GM23248 (cell line): ENCODE data around the gene MKRN3. TPM values are rescaled to one million over a fixed set of nuclear protein-coding genes. Genes with fewer than 3 reads are reported as not detected.

Experiments
- DNase-seq: peaks from one replicate; pipeline ENCODE4 v3.0.0-alpha.2; 2015
- H2AFZ ChIP-seq: fragments of 200-600 bp; sonication (generic); 2 replicates; pipeline ENCODE4 v1.6.1; 2016; ENCODE audit warnings: antibody characterized with exemption
- H3F3A ChIP-seq: fragments of 200-600 bp; sonication (generic); 2 replicates; pipeline ENCODE4 v1.6.1; 2016; ENCODE audit warnings: mild to moderate bottlenecking, antibody characterized with exemption, mixed run types; ENCODE audit not compliant: insufficient read depth
- H3K27ac ChIP-seq: fragments of 200-600 bp; sonication (generic); 2 replicates; pipeline ENCODE4 v1.5.1; 2016; ENCODE audit warnings: mild to moderate bottlenecking
- H3K27me3 ChIP-seq: fragments of 200-600 bp; sonication (generic); replicated peaks from 2 replicates; pipeline ENCODE4 v1.6.1; 2016; ENCODE audit warnings: mild to moderate bottlenecking; ENCODE audit not compliant: insufficient read depth
- H3K36me3 ChIP-seq: fragments of 200-600 bp; sonication (generic); 2 replicates; pipeline ENCODE4 v1.6.1; 2016; ENCODE audit warnings: low read depth, mild to moderate bottlenecking
- H3K4me1 ChIP-seq: fragments of 200-600 bp; sonication (generic); 2 replicates; pipeline ENCODE4 v1.6.1; 2016; ENCODE audit warnings: mild to moderate bottlenecking; ENCODE audit not compliant: insufficient read depth
- H3K4me2 ChIP-seq: fragments of 200-600 bp; sonication (generic); one replicate; pipeline ENCODE4 v1.6.1; 2016; ENCODE audit warnings: mild to moderate bottlenecking; ENCODE audit not compliant: unreplicated experiment
- H3K4me3 ChIP-seq: fragments of 200-600 bp; sonication (generic); 2 replicates; pipeline ENCODE4 v1.5.1; 2016; ENCODE audit warnings: mild to moderate bottlenecking
- H3K79me2 ChIP-seq: fragments of 200-600 bp; sonication (generic); 2 replicates; pipeline ENCODE4 v1.6.1; 2016; ENCODE audit warnings: mild to moderate bottlenecking; ENCODE audit not compliant: insufficient read depth
- H3K9ac ChIP-seq: fragments of 200-600 bp; sonication (generic); 2 replicates; pipeline ENCODE4 v1.6.1; 2016; ENCODE audit warnings: mild to moderate bottlenecking
- H3K9me2 ChIP-seq: fragments of 200-600 bp; sonication (generic); 2 replicates; pipeline ENCODE4 v1.6.1; 2016; ENCODE audit warnings: mixed run types, mild to moderate bottlenecking, moderate library complexity; ENCODE audit not compliant: insufficient read depth
- H3K9me3 ChIP-seq: fragments of 200-600 bp; sonication (generic); one replicate; pipeline ENCODE4 v1.6.1; 2017; ENCODE audit warnings: low read depth
- H4K20me1 ChIP-seq: fragments of 200-600 bp; sonication (generic); 2 replicates; pipeline ENCODE4 v1.6.0; 2016; ENCODE audit not compliant: insufficient read depth
- EZH2 ChIP-seq: fragments of 200-600 bp; sonication (generic); IDR thresholded peaks from 2 replicates; pipeline ENCODE4 v1.6.1; 2018; ENCODE audit warnings: antibody characterized with exemption, mild to moderate bottlenecking; ENCODE audit not compliant: insufficient read depth, poor library complexity, severe bottlenecking
- EZH2phosphoT487 ChIP-seq: fragments of 200-600 bp; sonication (generic); IDR thresholded peaks from 2 replicates; pipeline ENCODE4 v1.6.1; 2018; ENCODE audit warnings: antibody characterized with exemption, moderate library complexity, mild to moderate bottlenecking, low read depth; ENCODE audit not compliant: insufficient read depth
- WGBS, 2 experiments: methylation state at CpG; one replicate each; pipeline ENCODE4 v1.1.6; 2015 to 2017; ENCODE audit warnings: low lambda C conversion rate in 2 of 2, low coverage in 1 of 2; ENCODE audit errors: missing lambda C conversion rate in 2 of 2; 5-methylcytosine and 5-hydroxymethylcytosine counted together
- in situ Hi-C: fragments of 300-500 bp; cut with MboI; formaldehyde crosslinking; loops from 2 replicates; pipeline ENCODE4 v1.15.0; 2020
- polyA plus RNA-seq: library from polyadenylated mRNA; unstranded; fragments of >200 nt; fragmentation: Nextera tagmentation; extraction: Ambion mirVana; gene quantifications from 2 replicates; pipeline ENCODE4 v1.2.1, GENCODE V29; 2016
- total RNA-seq: library from RNA; depleted of rRNA; stranded (reverse); fragments of >200 nt; shearing (Covaris generic); gene quantifications from 2 replicates; pipeline ENCODE4 v1.2.3, GENCODE V29; 2014

Gene MKRN3
- total and polyA plus RNA-seq, 2 experiments from 2014 or later: 0.68 to 0.76 TPM

DNA sequence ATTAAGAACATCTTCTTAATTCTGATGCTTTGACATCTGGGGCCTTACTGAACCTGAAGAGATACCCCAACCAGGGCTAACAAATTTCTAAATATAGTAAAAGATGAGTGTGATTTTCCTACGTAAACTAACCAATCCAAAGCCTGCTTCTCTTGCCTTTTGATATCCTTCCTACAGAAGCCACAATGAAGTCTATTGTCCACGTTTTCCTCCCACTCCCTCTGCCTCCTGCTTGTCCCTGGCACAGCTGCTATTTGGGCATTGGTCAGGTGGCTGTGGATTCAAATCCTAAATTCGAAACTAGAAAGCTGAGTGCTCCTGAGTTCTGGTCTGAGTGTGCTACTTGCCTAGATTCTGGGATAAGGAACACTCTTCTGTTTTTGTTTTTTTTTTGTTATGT, 17.4 kb upstream of the MKRN3 start:
- Histone ChIP-seq H3K9ac (no peak overlapping the region), H3K4me1 (no peaks in the 10 kb centered on the region), H3K4me3 (no peak overlapping the region), H3K79me2 (no peaks in the 10 kb centered on the region), H3K27ac (no peak overlapping the region), H4K20me1 (no peaks in the 10 kb centered on the region), H2AFZ (no peak overlapping the region), H3K36me3 (no peaks in the 10 kb centered on the region), H3K27me3 (no peaks in the 10 kb centered on the region), H3K9me3 (no peaks in the 10 kb centered on the region), H3K4me2 (no peak overlapping the region), H3K9me2 (no peaks in the 10 kb centered on the region), H3F3A (no peaks in the 10 kb centered on the region)
- no peak for TF ChIP-seq EZH2
- no peak for TF ChIP-seq EZH2phosphoT487
- in situ Hi-C loops: no loop called here
- WGBS, 2 experiments: 3 to 10% methylated on average over 3 of the region's 3 CpGs
- no peak for DNase-seq

DNA sequence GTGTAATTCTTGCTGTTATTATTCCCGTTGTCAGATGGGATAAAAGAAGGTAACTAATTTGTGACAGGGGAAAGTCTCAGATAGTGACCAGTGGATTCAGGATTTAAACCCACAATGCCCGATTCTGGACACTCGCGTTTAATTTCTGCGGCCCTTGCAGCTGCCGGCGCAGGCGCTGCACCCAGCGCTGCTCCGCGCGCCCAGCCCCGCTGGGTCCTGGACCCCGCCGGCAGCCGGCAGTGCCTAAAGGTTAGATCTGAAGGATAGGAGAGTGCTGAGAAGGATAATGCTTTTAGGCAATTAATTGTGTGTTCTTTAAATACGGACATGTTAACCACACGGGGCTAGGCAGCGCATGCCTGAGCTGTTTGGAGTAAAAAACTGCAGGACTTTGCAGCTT, 3.6 kb upstream of the MKRN3 start:
- in situ Hi-C loops: no loop called here
- Histone ChIP-seq H3K27ac (no peak overlapping the region), H4K20me1 (no peaks in the 10 kb centered on the region), H3K9ac (no peak overlapping the region), H3K4me3 (no peak overlapping the region), H3K4me2 (no peak overlapping the region), H3K9me2 (no peaks in the 10 kb centered on the region), H3K4me1 (no peaks in the 10 kb centered on the region), H3K27me3 (no peaks in the 10 kb centered on the region), H3K9me3 (peaks cover 3% of the 10 kb centered on the region), H3K79me2 (no peaks in the 10 kb centered on the region), H2AFZ (no peak overlapping the region), H3K36me3 (no peaks in the 10 kb centered on the region), H3F3A (no peaks in the 10 kb centered on the region)
- TF ChIP-seq EZH2 (no peak), EZH2phosphoT487 (no peak)
- WGBS, 2 experiments: 35 to 38% methylated on average over 19 of the region's 19 CpGs
- no peak for DNase-seq

DNA sequence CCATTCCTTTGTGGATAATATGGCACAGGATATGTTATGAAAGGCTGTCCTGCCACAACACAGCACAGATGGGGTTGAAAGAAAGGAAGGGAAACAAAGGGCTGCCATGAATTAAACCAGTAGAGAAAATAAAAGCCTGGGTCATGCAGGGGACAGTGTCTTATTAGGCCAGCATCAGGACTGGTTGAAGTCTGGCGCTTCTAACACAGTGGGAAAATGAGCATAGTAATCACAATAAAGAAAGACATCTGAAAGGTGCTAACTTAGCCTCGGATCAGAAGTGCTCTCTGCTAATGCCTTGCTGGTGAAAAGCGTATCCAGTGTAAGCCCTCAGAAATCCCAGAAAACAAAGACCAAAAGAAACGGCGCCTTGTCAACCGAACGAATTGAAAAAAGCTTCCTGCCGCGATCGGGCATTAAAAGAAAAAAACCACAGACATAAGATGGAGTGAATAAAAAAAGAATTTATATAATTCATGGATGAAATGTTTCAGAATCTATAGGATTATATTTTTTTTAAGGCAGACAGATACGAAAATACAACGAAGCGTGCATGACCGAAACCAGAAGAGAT, 566 bp upstream of the MKRN3 start:
- H3K9me2 ChIP-seq: no peaks in the 10 kb centered on the region
- no peaks in the 10 kb centered on the region for H3K79me2 ChIP-seq
- no peak overlapping the region for H3K4me2 ChIP-seq
- no peaks in the 10 kb centered on the region for H3F3A ChIP-seq
- 0 out of 2 replicates have a peak overlapping the region, but pooled peaks have one; percentile 8 for H3K9ac ChIP-seq
- H3K27me3 ChIP-seq: no peaks in the 10 kb centered on the region
- DNase-seq: no peak
- 55 to 59% methylated on average over 14 of the region's 14 CpGs for WGBS, 2 experiments
- H3K9me3 ChIP-seq: peaks cover 3% of the 10 kb centered on the region
- H3K4me1 ChIP-seq: no peaks in the 10 kb centered on the region
- no peak for TF ChIP-seq EZH2
- no peak for TF ChIP-seq EZH2phosphoT487
- H3K36me3 ChIP-seq: no peaks in the 10 kb centered on the region
- in situ Hi-C loops: no loop called here
- peak overlapping the region; percentile 73 for H2AFZ ChIP-seq
- peak overlapping the region; percentile 28; the same call in 1 of the 2 replicates for H3K4me3 ChIP-seq
- H4K20me1 ChIP-seq: no peaks in the 10 kb centered on the region
- no peak overlapping the region for H3K27ac ChIP-seq

DNA sequence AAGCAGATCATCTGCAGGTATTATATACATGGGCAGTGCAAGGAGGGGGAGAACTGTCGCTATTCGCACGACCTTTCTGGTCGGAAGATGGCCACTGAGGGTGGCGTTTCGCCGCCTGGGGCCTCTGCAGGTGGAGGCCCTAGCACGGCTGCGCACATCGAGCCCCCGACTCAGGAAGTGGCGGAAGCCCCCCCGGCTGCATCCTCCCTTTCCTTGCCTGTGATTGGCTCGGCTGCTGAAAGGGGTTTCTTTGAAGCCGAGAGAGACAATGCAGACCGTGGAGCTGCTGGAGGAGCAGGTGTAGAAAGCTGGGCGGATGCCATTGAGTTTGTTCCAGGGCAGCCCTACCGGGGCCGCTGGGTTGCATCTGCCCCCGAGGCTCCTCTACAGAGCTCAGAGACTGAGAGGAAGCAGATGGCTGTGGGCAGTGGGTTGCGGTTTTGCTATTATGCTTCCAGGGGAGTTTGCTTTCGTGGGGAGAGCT, 639 bp downstream of the MKRN3 start:
- no peak overlapping the region for H3K27ac ChIP-seq
- no peak for DNase-seq
- H3K9me2 ChIP-seq: no peaks in the 10 kb centered on the region
- TF ChIP-seq EZH2 (no peak), EZH2phosphoT487 (no peak)
- in situ Hi-C loops: no loop called here
- H3F3A ChIP-seq: no peaks in the 10 kb centered on the region
- H3K9me3 ChIP-seq: peaks cover 3% of the 10 kb centered on the region
- no peaks in the 10 kb centered on the region for H3K79me2 ChIP-seq
- peak overlapping the region; percentile 73 for H2AFZ ChIP-seq
- H3K36me3 ChIP-seq: no peaks in the 10 kb centered on the region
- H4K20me1 ChIP-seq: no peaks in the 10 kb centered on the region
- H3K27me3 ChIP-seq: no peaks in the 10 kb centered on the region
- peak overlapping the region; percentile 52 for H3K4me3 ChIP-seq
- no peaks in the 10 kb centered on the region for H3K4me1 ChIP-seq
- H3K4me2 ChIP-seq: no peak overlapping the region
- H3K9ac ChIP-seq: peak overlapping the region; percentile 75
- 48 to 61% methylated on average over 22 of the region's 22 CpGs for WGBS, 2 experiments
